Measurements from ENCODE around the gene FGFR1OP2.
"Not testable (repeated sequence)": the region's sequence is repeated elsewhere in the genome, so short reads cannot be mapped to it uniquely, and the experiment has no call there.

Gene FGFR1OP2

DNA sequence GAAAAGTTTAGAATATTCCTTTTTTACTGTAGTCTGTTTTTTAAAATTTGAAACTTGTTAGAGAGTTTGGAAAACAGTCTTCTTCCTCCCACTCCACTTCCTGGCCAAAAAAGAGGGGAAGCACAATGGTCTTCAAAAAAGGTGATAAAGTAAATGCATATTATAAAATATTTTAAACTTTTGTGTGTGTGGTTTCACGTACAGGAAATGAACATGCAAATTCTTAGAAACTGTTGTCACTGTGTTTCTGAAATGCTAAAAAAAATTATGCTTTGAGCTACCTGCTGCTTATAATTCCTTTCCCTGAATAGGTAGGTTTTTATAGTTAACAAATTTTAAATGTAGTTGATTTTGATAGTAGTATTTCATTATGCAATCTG is 2.9 kb downstream of the FGFR1OP2 start:
- no peak for DNase-seq (ENCODE audit: low read depth)

DNA sequence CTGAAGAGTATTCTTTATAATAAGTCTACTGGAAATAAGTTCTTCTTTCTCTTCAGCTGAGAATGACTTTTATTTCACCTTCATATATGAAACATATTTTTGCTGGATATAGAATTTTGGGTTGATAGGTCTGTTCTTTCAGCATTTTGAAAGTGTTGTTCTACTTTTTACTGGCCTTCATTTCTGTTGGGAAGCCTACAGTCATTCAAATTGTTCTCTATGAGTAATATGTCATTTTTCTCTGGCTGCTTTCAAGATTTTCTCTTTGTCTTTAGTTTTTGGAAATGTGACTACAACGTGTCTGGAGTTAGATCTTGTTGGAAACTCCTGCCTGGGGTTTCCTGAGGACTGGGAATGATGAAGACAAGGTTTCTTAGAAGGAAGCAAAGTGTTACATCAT is 10.0 kb downstream of the FGFR1OP2 start:
- no peak for DNase-seq (ENCODE audit: low read depth)

- no peak for DNase-seq (ENCODE audit: low read depth)
These were observed 15.2 kb downstream of the FGFR1OP2 start for GRCh38 chr12:26953447-26953846.

DNA sequence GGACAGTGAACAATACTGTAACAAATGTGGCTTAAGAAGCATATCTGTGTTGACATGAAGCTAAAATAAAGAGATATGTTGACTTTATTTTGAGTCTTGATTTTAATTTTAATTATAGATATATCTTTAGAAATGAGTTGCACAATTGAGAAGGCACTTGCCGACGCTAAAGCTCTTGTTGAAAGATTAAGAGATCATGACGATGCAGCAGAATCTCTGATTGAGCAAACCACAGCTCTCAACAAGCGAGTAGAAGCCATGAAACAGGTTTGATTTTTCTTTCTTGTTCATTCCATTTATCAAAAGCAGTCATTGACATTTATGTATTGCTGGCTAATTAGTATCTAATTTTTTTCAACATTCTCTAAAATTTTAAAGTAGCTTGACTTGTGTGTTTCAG is 15.8 kb downstream of the FGFR1OP2 start:
- no peak for DNase-seq (ENCODE audit: low read depth)

- DNase-seq (ENCODE audit: low read depth): not testable (repeated sequence)
These were observed 23.1 kb downstream of the FGFR1OP2 start for GRCh38 chr12:26961391-26961790.

DNA sequence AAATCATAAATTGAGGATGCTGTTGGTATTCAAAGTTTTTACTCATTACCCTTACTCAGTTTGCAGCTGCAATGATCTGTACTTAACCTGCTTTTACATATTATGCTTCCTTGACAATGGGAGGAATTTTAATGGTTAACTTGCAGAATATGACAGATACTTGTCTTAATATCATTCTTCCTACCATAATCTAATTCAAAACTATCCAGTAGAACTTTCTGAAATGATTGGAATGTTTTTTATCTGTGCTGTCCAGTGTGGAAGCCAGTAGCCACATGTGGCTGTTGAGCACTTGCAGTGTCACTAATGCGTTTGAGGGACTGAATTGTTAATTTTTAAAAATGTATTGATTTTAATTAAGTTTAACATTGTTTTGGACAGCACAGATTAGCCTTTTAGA is 23.5 kb downstream of the FGFR1OP2 start:
- no peak for DNase-seq (ENCODE audit: low read depth)

DNA sequence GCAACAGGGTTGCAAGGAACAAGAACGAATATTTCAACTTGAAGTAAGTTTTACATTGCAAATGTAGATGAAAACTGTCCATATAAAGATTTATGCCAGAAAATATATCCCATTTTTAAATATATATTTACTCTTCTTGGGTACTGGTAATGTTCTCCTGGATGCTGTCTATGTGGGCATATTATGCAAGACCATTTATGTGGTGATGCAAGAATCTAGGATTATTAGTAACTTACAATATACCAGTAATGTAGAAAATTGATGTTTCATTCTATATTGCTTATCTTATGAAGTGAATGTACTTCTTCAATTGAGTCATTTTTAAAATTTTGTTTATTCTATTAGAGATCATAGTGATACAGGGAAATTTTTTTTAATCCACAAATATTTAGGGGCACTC is 25.1 kb downstream of the FGFR1OP2 start:
- no peak for DNase-seq (ENCODE audit: low read depth)

DNA sequence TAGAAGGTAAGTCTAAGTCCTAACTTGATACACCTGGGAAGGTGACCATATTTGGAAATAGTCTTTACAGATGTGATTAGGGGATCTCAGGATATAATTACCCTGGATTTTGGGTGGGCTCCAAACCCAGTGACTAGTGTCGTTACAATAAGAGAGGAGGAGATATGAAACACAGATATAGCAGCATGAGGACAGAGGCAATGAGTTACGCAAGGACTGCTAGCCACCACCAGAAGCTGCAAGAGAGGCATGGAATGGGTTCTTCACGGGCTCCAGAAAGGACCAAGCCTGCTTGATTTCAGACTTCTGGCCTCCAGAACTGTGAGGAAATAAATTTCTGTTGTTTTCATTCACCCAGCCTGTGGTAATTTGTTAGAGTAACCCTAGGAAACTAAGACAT is 28.6 kb downstream of the FGFR1OP2 start:
- DNase-seq (ENCODE audit: low read depth): no peak

DNA sequence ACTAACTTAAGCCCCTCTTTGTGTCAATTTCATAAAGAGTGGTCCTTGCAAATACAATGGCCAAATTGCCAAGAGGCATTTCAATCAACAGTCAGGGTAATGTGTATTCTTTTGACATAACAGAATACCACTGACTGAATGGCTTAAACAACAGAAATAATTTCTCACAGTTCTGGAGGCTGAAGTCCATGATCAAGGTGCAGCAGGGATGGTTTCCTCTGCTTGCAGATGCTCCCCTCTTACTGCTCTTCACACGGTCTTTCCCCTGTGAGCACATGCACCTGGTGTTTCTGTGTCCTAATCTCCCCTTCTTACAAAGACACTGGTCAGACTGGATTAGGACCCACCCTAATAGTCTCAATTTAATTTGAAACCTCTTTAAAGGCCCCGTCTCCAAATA is 31.9 kb downstream of the FGFR1OP2 start:
- no peak for DNase-seq (ENCODE audit: low read depth)

DNA sequence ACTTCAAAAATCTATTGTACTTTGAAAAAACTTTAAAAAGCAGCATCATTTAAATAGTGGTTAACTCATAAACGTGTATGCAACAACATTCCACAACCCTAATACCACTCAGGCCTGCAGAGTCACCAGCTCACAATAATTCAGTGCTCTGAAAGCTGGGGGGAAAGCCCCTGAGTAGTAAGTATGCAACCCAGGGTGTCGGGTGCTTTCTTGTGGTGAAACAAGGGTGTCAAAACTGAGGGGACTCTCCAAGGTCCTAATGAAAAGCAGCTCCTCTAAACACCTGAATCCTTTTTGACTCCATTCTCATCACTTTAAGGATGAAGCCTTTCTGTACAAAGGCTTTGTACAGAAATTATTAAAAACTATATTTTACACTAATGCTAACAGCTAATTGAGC is 33.7 kb downstream of the FGFR1OP2 start:
- peak; percentile 29 for DNase-seq (ENCODE audit: low read depth)

DNA sequence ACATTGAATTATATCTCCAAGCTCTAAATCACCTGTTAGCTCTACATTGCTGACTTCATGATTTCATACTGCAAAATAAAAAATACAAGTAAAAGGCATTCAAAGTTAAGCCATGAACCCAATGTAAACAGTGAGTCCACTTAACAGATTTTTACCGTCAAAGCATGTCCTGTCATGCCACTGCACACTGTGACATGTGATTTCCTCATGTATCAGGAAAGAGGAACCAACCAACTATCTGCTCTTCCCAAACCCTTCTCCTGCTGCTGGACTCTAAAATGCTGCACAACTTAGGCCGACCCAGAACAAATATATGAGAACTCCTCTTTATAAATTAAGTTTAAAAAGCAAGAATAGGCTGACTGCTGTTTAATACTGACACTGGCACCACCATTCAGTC is 38.4 kb downstream of the FGFR1OP2 start:
- DNase-seq (ENCODE audit: low read depth): no peak

GRCh38 chr12:26978801-26979200 is 40.5 kb downstream of the FGFR1OP2 start:
- no peak for DNase-seq (ENCODE audit: low read depth)

DNA sequence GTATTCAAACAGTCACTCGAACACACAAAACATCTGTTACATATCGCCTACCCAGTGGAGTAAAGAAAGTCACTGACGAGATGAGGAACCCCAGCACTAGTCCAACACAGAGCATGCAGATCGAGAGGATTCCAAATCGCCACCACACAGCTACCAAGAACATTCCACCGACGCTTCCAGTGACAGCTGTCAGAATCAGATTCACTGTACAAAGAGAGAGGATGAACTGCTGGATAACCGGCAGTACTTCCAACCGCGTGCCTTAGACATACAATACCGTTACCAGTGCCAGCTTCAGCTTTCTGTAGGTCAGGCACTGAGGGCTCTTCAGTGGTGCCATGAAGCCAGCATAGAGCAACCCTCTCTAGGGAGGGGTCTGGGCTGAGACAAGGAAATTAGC is 41.5 kb downstream of the FGFR1OP2 start:
- no peak for DNase-seq (ENCODE audit: low read depth)

DNA sequence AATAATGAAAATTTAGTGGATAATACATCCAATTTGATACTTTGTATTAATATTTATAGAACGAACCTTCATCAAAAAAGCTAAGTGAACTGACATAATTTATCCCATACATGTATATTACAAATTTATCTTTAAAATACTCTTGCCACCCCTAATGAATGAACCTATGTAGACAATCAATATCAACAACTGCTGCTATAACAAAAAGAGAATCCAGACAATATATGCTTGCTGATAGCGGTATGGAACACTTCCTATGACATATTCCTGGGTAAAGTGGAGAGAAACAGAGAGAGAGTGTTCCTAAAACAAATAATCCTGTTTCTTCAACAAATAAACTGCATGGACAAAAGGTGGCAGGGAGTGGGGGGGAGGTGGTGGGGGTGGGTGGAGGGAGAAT is 44.6 kb downstream of the FGFR1OP2 start:
- no peak for DNase-seq (ENCODE audit: low read depth)

- no peak for DNase-seq (ENCODE audit: low read depth)
These were observed 49.6 kb downstream of the FGFR1OP2 start for GRCh38 chr12:26987634-26988424.

GRCh38 chr12:26988703-26989102 is 50.4 kb downstream of the FGFR1OP2 start:
- no peak for DNase-seq (ENCODE audit: low read depth)

DNA sequence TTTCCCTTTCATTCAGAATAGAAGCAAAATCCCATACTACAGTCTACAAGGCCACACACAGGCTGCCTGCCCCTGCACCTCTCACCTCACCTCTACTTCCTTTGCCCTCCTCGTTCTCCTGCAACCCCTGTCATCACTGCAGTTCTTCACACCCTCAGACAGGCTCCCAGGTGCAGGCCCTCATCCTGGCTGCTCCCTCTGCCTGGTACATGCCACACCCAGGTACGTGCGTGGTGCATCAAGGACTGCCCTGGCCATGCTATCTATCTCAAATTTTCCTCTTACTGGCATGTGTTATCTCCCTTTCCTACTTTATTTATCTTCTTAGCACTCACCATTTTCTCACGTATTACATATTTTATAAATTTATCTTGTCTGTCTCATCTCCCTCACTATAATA is 51.6 kb downstream of the FGFR1OP2 start:
- DNase-seq (ENCODE audit: low read depth): no peak

GRCh38 chr12:26991826-26992225 is 53.6 kb downstream of the FGFR1OP2 start:
- no peak for DNase-seq (ENCODE audit: low read depth)

- no peak for DNase-seq (ENCODE audit: low read depth)
These were observed 55.8 kb downstream of the FGFR1OP2 start for GRCh38 chr12:26994109-26994508.

DNA sequence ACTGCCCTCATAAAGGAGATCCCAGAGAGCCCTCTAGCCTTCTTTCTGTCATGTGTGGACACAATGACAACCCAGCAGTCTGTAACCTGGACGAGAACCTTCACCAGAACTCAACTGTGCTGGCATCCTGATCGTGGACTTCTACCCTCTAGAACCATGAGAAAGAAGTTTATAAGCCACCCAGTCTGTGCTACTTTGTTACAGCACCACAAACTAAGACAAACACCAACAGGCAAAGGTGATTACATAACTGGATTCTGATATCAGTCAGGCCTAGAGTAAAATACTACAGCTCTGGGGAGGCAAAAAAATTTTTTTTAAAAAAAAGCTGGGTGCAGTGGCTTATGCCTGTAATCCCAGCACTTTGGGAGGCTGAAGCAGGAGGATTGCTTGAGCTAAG is 57.4 kb downstream of the FGFR1OP2 start:
- DNase-seq (ENCODE audit: low read depth): no peak

DNA sequence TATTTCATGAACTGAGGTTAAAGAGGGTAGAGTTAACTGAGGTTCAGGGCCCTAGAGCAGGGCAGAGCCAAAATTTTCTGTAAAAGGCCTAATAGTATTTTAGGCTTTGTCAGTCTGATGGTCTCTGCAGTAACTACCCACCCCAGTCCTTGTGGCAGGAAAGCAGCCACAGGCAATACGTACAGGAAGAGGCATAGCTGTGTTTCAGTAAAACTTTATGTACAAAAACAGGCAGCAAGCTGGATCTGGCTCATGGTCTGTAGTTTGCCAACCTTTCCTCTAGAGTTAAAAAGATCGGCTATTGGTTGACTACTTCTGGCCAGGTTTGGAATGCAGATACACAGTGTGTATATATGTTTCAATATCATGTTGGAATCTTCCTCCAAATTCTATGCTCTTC is 58.7 kb downstream of the FGFR1OP2 start:
- DNase-seq (ENCODE audit: low read depth): no peak

DNA sequence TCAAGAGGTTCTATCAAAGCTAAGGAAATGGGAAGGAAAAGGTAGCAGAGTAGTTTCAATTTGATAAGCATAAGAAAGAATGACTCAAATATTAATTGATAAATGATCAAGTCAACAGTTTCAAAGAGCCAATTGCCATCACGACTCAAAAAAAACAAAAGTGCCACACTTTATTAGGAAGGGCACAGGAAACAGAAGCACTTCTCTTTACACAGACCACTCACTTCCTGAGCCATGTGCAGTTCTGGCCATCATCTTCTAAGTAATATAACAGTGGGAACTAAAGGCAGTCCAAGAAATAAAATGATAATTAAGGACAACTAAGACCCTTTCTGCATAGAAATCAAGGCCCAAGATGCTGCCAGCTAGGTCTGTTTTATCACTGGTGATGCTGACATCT is 62.7 kb downstream of the FGFR1OP2 start:
- no peak for DNase-seq (ENCODE audit: low read depth)

DNA sequence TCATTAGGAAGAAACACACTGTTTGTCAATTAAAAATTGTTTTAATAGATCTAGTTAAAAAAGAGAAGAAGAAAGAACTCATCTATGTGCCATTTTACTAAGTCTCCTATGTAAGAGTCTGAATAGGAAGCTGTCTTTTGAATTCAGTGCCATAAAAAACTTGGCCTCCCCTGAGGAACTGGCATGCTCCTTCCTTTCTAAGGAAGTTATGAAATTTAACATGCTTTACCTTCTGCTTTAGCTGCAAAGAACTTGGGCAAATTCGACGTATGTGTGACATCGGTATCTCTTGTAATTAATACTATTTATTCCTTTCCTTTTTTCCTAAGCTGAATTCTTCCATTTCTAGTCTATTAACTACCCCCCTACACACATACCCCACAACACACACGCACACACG is 63.4 kb downstream of the FGFR1OP2 start:
- no peak for DNase-seq (ENCODE audit: low read depth)

- DNase-seq (ENCODE audit: low read depth): no peak
These were observed 63.9 kb downstream of the FGFR1OP2 start for GRCh38 chr12:27002141-27002540.

Measured in stimulated activated CD8-positive, alpha-beta memory T cell treated with anti-CD3 and anti-CD28 coated beads, Interleukin-4, amount 100 ng/mL, for 24 hours (primary cell).